Measurements from ENCODE around the gene SORCS2.

- TF ChIP-seq RAD21 (conservative IDR thresholded peaks at IDR 0.05) (no peak), REST (IDR thresholded peaks at IDR 0.05; ENCODE audit: borderline replicate concordance) (no peak), MXI1 (conservative IDR thresholded peaks at IDR 0.05; ENCODE audit: poor library complexity, severe bottlenecking) (no peak), EZH2 (IDR thresholded peaks at IDR 0.05; ENCODE audit: borderline replicate concordance, insufficient read depth, low read length, poor library complexity, severe bottlenecking) (no peak), POLR2AphosphoS5 (IDR thresholded peaks at IDR 0.05) (no peak), SMC3 (conservative IDR thresholded peaks at IDR 0.05; ENCODE audit: poor library complexity) (no peak), EP300 (conservative IDR thresholded peaks at IDR 0.05; ENCODE audit: poor library complexity, severe bottlenecking) (no peak)
- TF ChIP-seq, protein P1, sequence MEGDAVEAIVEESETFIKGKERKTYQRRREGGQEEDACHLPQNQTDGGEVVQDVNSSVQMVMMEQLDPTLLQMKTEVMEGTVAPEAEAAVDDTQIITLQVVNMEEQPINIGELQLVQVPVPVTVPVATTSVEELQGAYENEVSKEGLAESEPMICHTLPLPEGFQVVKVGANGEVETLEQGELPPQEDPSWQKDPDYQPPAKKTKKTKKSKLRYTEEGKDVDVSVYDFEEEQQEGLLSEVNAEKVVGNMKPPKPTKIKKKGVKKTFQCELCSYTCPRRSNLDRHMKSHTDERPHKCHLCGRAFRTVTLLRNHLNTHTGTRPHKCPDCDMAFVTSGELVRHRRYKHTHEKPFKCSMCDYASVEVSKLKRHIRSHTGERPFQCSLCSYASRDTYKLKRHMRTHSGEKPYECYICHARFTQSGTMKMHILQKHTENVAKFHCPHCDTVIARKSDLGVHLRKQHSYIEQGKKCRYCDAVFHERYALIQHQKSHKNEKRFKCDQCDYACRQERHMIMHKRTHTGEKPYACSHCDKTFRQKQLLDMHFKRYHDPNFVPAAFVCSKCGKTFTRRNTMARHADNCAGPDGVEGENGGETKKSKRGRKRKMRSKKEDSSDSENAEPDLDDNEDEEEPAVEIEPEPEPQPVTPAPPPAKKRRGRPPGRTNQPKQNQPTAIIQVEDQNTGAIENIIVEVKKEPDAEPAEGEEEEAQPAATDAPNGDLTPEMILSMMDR (IDR thresholded peaks at IDR 0.05; ENCODE audit: poor library complexity, severe bottlenecking), result no peak
These were observed 583.1 kb downstream of the SORCS2 start for GRCh38 chr4:7775396-7775795.

Measured in neural cell (in vitro differentiated cells).